PC-3 (cell line): ENCODE results near the gene PTS. TPM values are rescaled to one million over a fixed set of nuclear protein-coding genes. Genes with fewer than 3 reads are reported as not detected.
A peak's percentile ranks its signal among the peaks of the same experiment; 100 is the strongest.

Source experiments
- ATAC-seq: fragments of 200-7000 bp; cut with Tn5 transposase; 2 replicates; pipeline ENCODE4 v1.9.1; 2020; ENCODE audit warnings: mild to moderate bottlenecking, moderate library complexity
- BruUV-seq: library from RNA; stranded (reverse); fragments of 400-500 nt; replicated peaks from 2 replicates; lab custom pipeline; 2021; lab: Mats Ljungman, UMichigan
- CTCF ChIA-PET: fragments of 300-600 bp; sonication (Branson Sonifier 250); formaldehyde crosslinking; loops from one replicate; lab custom pipeline; 2022; ENCODE audit warnings: antibody characterized with exemption; lab: Charles Lee
- POLR2A ChIA-PET: fragments of 300-600 bp; sonication (Branson Sonifier 250); formaldehyde crosslinking; loops from one replicate; lab custom pipeline; 2022; ENCODE audit warnings: antibody characterized with exemption; ENCODE audit not compliant: unreplicated experiment; lab: Charles Lee
- DNase-seq: peaks from one replicate; pipeline ENCODE4 v3.0.0-alpha.2; 2015
- H2AFZ ChIP-seq: fragments of 300-600 bp; sonication (generic); 2 replicates; pipeline ENCODE4 v1.6.0; 2016; ENCODE audit warnings: antibody characterized with exemption, low read length
- H3F3A ChIP-seq: fragments of 300-600 bp; sonication (generic); one replicate; pipeline ENCODE4 v1.6.0; 2017; ENCODE audit warnings: antibody characterized with exemption, low read length, control low read depth, mild to moderate bottlenecking; ENCODE audit not compliant: unreplicated experiment
- H3K27ac ChIP-seq: fragments of 300-600 bp; sonication (generic); 2 replicates; pipeline ENCODE4 v1.5.1; 2016; ENCODE audit warnings: mild to moderate bottlenecking, low read length
- H3K27me3 ChIP-seq: fragments of 300-600 bp; sonication (generic); 2 replicates; pipeline ENCODE4 v1.6.1; 2016; ENCODE audit warnings: low read length, mixed read lengths
- H3K36me3 ChIP-seq: fragments of 300-600 bp; sonication (generic); 2 replicates; pipeline ENCODE4 v1.6.1; 2016; ENCODE audit warnings: low read depth, mixed run types, low read length, mixed read lengths
- H3K4me1 ChIP-seq: fragments of 300-600 bp; sonication (generic); 2 replicates; pipeline ENCODE4 v1.5.1; 2016; ENCODE audit warnings: low read length; ENCODE audit not compliant: insufficient read depth
- H3K4me2 ChIP-seq: fragments of 300-600 bp; sonication (generic); 2 replicates; pipeline ENCODE4 v1.6.0; 2016; ENCODE audit warnings: low read length
- H3K4me3 ChIP-seq: fragments of 300-600 bp; sonication (generic); 2 replicates; pipeline ENCODE4 v1.5.1; 2016; ENCODE audit warnings: mild to moderate bottlenecking, low read length, mixed read lengths
- H3K79me2 ChIP-seq: fragments of 300-600 bp; sonication (generic); 2 replicates; pipeline ENCODE4 v1.6.1; 2017; ENCODE audit warnings: low read length, mixed read lengths
- H3K9ac ChIP-seq: fragments of 300-600 bp; sonication (generic); 2 replicates; pipeline ENCODE4 v1.6.0; 2016; ENCODE audit warnings: mild to moderate bottlenecking, low read length
- H3K9me2 ChIP-seq: fragments of 300-600 bp; sonication (generic); replicated peaks from 2 replicates; pipeline ENCODE4 v1.6.1; 2016; ENCODE audit warnings: mixed run types, low read length, mixed read lengths
- H3K9me3 ChIP-seq: fragments of 300-600 bp; sonication (generic); 2 replicates; pipeline ENCODE4 v1.6.1; 2016; ENCODE audit warnings: low read length, mixed read lengths
- H4K20me1 ChIP-seq: fragments of 300-600 bp; sonication (generic); 2 replicates; pipeline ENCODE4 v1.6.1; 2016; ENCODE audit warnings: low read length, mixed read lengths
- CTCF ChIP-seq: fragments of 300-600 bp; sonication (generic); conservative IDR thresholded peaks from 2 replicates; pipeline ENCODE4 v1.5.1; 2017; ENCODE audit warnings: antibody characterized with exemption, low read depth, mild to moderate bottlenecking, low read length
- EZH2 ChIP-seq: fragments of 300-600 bp; sonication (generic); IDR thresholded peaks from one replicate; pipeline ENCODE4 v1.6.1; 2017; ENCODE audit warnings: antibody characterized with exemption, mild to moderate bottlenecking, low read length; ENCODE audit not compliant: unreplicated experiment
- EZH2phosphoT487 ChIP-seq: fragments of 300-600 bp; sonication (generic); IDR thresholded peaks from 2 replicates; pipeline ENCODE4 v1.6.1; 2018; ENCODE audit warnings: mild to moderate bottlenecking, antibody characterized with exemption, low read length, borderline replicate concordance
- intact Hi-C: fragments of 100-400 bp; cut with micrococcal nuclease; formaldehyde crosslinking; loops from 2 replicates; pipeline ENCODE4 v1.9.0; 2023
- total RNA-seq: library from RNA; depleted of rRNA; stranded (reverse); fragments of >200 nt; gene quantifications from 2 replicates; pipeline ENCODE4 v1.2.3, GENCODE V29; 2014

PTS gene
- total RNA-seq, 1 experiment from 2014 or later: 77.4 TPM

DNA sequence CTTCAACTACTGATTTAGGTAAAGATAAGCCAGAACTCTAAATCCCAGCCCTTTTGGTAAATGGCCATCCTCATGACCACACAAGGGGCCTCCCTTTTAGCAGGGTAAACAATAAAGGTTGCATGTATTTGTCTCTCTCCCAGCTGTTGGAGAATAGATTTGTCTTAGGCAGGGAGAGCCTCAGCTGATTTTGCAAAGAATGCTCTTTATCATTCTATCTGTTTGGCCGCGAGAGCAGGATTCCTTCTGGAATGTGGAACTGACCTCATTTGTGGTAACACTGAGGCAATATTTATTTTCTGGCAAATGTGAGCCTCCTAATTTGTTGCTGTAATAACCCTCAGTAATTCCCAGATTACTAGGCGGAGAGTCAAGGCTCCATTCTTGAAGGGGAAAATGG, 15.3 kb downstream of the PTS start:
- H3K4me3 ChIP-seq: no peak overlapping the region
- no peaks in the 10 kb centered on the region for H3K27me3 ChIP-seq
- intact Hi-C loops: no loop called here
- no peaks in the 10 kb centered on the region for H3K79me2 ChIP-seq
- DNase-seq (peak; percentile 58), ATAC-seq (peak; percentile 24; the same call in 1 of the 2 replicates)
- no peak overlapping the region for H3K9ac ChIP-seq
- H3K36me3 ChIP-seq: peaks cover 15% of the 10 kb centered on the region
- TF ChIP-seq CTCF: no peak
- no peak for TF ChIP-seq EZH2phosphoT487
- TF ChIP-seq EZH2: no peak
- no peak overlapping the region for H3K27ac ChIP-seq
- no peaks in the 10 kb centered on the region for H3K9me2 ChIP-seq
- no peaks in the 10 kb centered on the region for H3K9me3 ChIP-seq
- H3K4me2 ChIP-seq: no peak overlapping the region
- no peak overlapping the region for H2AFZ ChIP-seq
- BruUV-seq: no TSS peak
- H3F3A ChIP-seq: no peaks in the 10 kb centered on the region
- CTCF ChIA-PET: interaction anchor here (0.6 kb wide), 1 partner anchor 38 kb away, joined by 10 read pairs; no protein-coding TSS in a partner anchor
- POLR2A ChIA-PET: no interaction called here
- no peaks in the 10 kb centered on the region for H4K20me1 ChIP-seq
- H3K4me1 ChIP-seq: peaks cover 1% of the 10 kb centered on the region

GRCh38 chr11:112247201-112247600, 21.0 kb downstream of the PTS start:
- Histone ChIP-seq H3K4me2 (peak overlapping the region; percentile 58), H3K27ac (peak overlapping the region; percentile 74), H4K20me1 (no peaks in the 10 kb centered on the region), H3K79me2 (no peaks in the 10 kb centered on the region), H3F3A (no peaks in the 10 kb centered on the region), H3K4me3 (peak overlapping the region; percentile 16; the same call in 1 of the 2 replicates), H3K9me3 (no peaks in the 10 kb centered on the region), H3K27me3 (no peaks in the 10 kb centered on the region), H3K9ac (no peak overlapping the region), H3K36me3 (no peaks in the 10 kb centered on the region), H3K4me1 (peaks cover 26% of the 10 kb centered on the region), H2AFZ (no peak overlapping the region), H3K9me2 (no peaks in the 10 kb centered on the region)
- DNase-seq (peak; percentile 82), ATAC-seq (peak; percentile 90)
- intact Hi-C loops: loop anchor here (1.0 to 2.0 kb wide), 2 partner anchors 8 to 20 kb away; partner anchors contain the start of gene PTS
- BruUV-seq: no TSS peak
- ChIA-PET CTCF (no interaction called here), POLR2A (no interaction called here)
- TF ChIP-seq CTCF (no peak), EZH2phosphoT487 (no peak), EZH2 (no peak)

GRCh38 chr11:112248201-112248600, 22.0 kb downstream of the PTS start:
- Histone ChIP-seq H3K27ac (peak overlapping the region; percentile 74), H3K79me2 (no peaks in the 10 kb centered on the region), H3K27me3 (no peaks in the 10 kb centered on the region), H3K9me3 (no peaks in the 10 kb centered on the region), H3K36me3 (no peaks in the 10 kb centered on the region), H3K4me3 (no peak overlapping the region), H3K4me2 (peak overlapping the region; percentile 58), H3K9me2 (no peaks in the 10 kb centered on the region), H3K9ac (peak overlapping the region; percentile 2; the same call in 1 of the 2 replicates), H3K4me1 (peaks cover 26% of the 10 kb centered on the region), H2AFZ (no peak overlapping the region), H3F3A (no peaks in the 10 kb centered on the region), H4K20me1 (no peaks in the 10 kb centered on the region)
- ChIA-PET CTCF (interaction anchor here (0.6 to 1.0 kb wide), 3 partner anchors 29 to 34 kb away, joined by 3 to 7 read pairs (median 3); no protein-coding TSS in a partner anchor), POLR2A (interaction anchor here (0.5 to 0.9 kb wide), 3 partner anchors 83 to 126 kb away, joined by 3 to 6 read pairs (median 3); no protein-coding TSS in a partner anchor)
- DNase-seq (peak; percentile 86), ATAC-seq (peak; percentile 64)
- no peak for TF ChIP-seq CTCF
- no peak for TF ChIP-seq EZH2
- no peak for TF ChIP-seq EZH2phosphoT487
- intact Hi-C loops: no loop called here
- BruUV-seq: no TSS peak
